ENCODE results near the gene CTSZ. TPM values are rescaled to one million over a fixed set of nuclear protein-coding genes. Genes with fewer than 3 reads are reported as not detected.

The CTSZ gene
- total and polyA plus RNA-seq, 2 experiments from 2014 or later: 3.7 to 71.3 TPM

- Histone ChIP-seq H3K27ac (no peak overlapping the region), H3K36me3 (no peaks in the 10 kb centered on the region), H3K4me3 (no peak overlapping the region), H3K9me3 (ENCODE audit: low read depth) (no peaks in the 10 kb centered on the region), H3K27me3 (no peaks in the 10 kb centered on the region), H3K4me1 (ENCODE audit: low read depth) (no peaks in the 10 kb centered on the region)
- no peak for DNase-seq (ENCODE audit: low read depth in 1 of 2, low spot score in 1 of 2)
- no peak for TF ChIP-seq CTCF (IDR thresholded peaks at IDR 0.05; ENCODE audit: low read depth, low read length)
Measured at GRCh38 chr20:58973179-58973578, 33.9 kb downstream of the CTSZ start.

GRCh38 chr20:58971429-58971828, 35.6 kb downstream of the CTSZ start:
- no peak overlapping the region for H3K4me3 ChIP-seq
- no peaks in the 10 kb centered on the region for H3K36me3 ChIP-seq
- DNase-seq (ENCODE audit: low read depth in 1 of 2, low spot score in 1 of 2): no peak
- H3K27me3 ChIP-seq: no peaks in the 10 kb centered on the region
- no peak overlapping the region for H3K27ac ChIP-seq
- no peaks in the 10 kb centered on the region for H3K9me3 ChIP-seq (ENCODE audit: low read depth)
- H3K4me1 ChIP-seq (ENCODE audit: low read depth): no peaks in the 10 kb centered on the region
- no peak for TF ChIP-seq CTCF (IDR thresholded peaks at IDR 0.05; ENCODE audit: low read depth, low read length)

- no peak for TF ChIP-seq CTCF (IDR thresholded peaks at IDR 0.05; ENCODE audit: low read depth, low read length)
- H3K27me3 ChIP-seq: no peaks in the 10 kb centered on the region
- no peak overlapping the region for H3K27ac ChIP-seq
- H3K36me3 ChIP-seq: no peaks in the 10 kb centered on the region
- no peaks in the 10 kb centered on the region for H3K4me1 ChIP-seq (ENCODE audit: low read depth)
- DNase-seq (ENCODE audit: low read depth in 1 of 2, low spot score in 1 of 2): no peak
- H3K9me3 ChIP-seq (ENCODE audit: low read depth): no peaks in the 10 kb centered on the region
- no peak overlapping the region for H3K4me3 ChIP-seq
Measured at GRCh38 chr20:58970146-58970545, 36.9 kb downstream of the CTSZ start.

GRCh38 chr20:58969439-58969838, 37.6 kb downstream of the CTSZ start:
- Histone ChIP-seq H3K27ac (no peak overlapping the region), H3K4me1 (ENCODE audit: low read depth) (no peaks in the 10 kb centered on the region), H3K4me3 (no peak overlapping the region), H3K36me3 (no peaks in the 10 kb centered on the region), H3K27me3 (no peaks in the 10 kb centered on the region), H3K9me3 (ENCODE audit: low read depth) (no peaks in the 10 kb centered on the region)
- TF ChIP-seq CTCF (IDR thresholded peaks at IDR 0.05; ENCODE audit: low read depth, low read length): no peak
- no peak for DNase-seq (ENCODE audit: low read depth in 1 of 2, low spot score in 1 of 2)

- no peak overlapping the region for H3K27ac ChIP-seq
- no peaks in the 10 kb centered on the region for H3K4me1 ChIP-seq (ENCODE audit: low read depth)
- no peaks in the 10 kb centered on the region for H3K36me3 ChIP-seq
- TF ChIP-seq CTCF (IDR thresholded peaks at IDR 0.05; ENCODE audit: low read depth, low read length): no peak
- no peaks in the 10 kb centered on the region for H3K27me3 ChIP-seq
- no peaks in the 10 kb centered on the region for H3K9me3 ChIP-seq (ENCODE audit: low read depth)
- no peak overlapping the region for H3K4me3 ChIP-seq
- no peak for DNase-seq (ENCODE audit: low read depth in 1 of 2, low spot score in 1 of 2)
Measured at GRCh38 chr20:58967652-58968429, 39.2 kb downstream of the CTSZ start.
